HepG2 (cell line): ENCODE data around the gene MTRF1. TPM values are rescaled to one million over a fixed set of nuclear protein-coding genes. Genes with fewer than 3 reads are reported as not detected.

ENCODE experiments used
- DMAP1 ChIP-seq: IDR thresholded peaks from 2 replicates; pipeline ENCODE4 v1.6.1; 2016
- DPF2 ChIP-seq: sonication (generic); formaldehyde crosslinking; IDR thresholded peaks from 2 replicates; pipeline ENCODE4 v1.4.0; 2020; ENCODE audit warnings: mild to moderate bottlenecking, low read depth, missing genetic modification reagents, borderline replicate concordance
- FOXP4 ChIP-seq: sonication (generic); formaldehyde crosslinking; IDR thresholded peaks from 2 replicates; pipeline ENCODE4 v1.4.0; 2020; ENCODE audit warnings: missing genetic modification reagents
- IRX3 ChIP-seq: sonication (generic); formaldehyde crosslinking; IDR thresholded peaks from 2 replicates; pipeline ENCODE4 v1.8.1; 2023; ENCODE audit warnings: mild to moderate bottlenecking, low read depth, missing genetic modification reagents, borderline replicate concordance
- MYPOP ChIP-seq: sonication (generic); formaldehyde crosslinking; IDR thresholded peaks from 2 replicates; pipeline ENCODE4 v1.8.1; 2023; ENCODE audit warnings: mild to moderate bottlenecking, moderate library complexity, missing genetic modification reagents
- NR2F2 ChIP-seq: IDR thresholded peaks from 2 replicates; pipeline ENCODE4 v1.6.1; 2012; ENCODE audit warnings: low read depth, inconsistent platforms, borderline replicate concordance
- NR2F6 ChIP-seq, 2 experiments: IDR thresholded peaks; 2 replicates each; pipeline ENCODE4 v1.6.1; 2016; ENCODE audit warnings: antibody characterized with exemption in 1 of 2, mild to moderate bottlenecking in 1 of 2
- RAD51 ChIP-seq: fragments of 450-650 bp; IDR thresholded peaks from 2 replicates; pipeline ENCODE4 v1.6.1; 2016; ENCODE audit warnings: borderline replicate concordance
- REPIN1 ChIP-seq: sonication (generic); formaldehyde crosslinking; IDR thresholded peaks from 2 replicates; pipeline ENCODE4 v1.8.0; 2022; ENCODE audit warnings: missing genetic modification reagents, low read depth, mild to moderate bottlenecking, borderline replicate concordance
- TFAP4 ChIP-seq: sonication (generic); IDR thresholded peaks from 2 replicates; pipeline ENCODE4 v1.6.1; 2016; ENCODE audit warnings: low read depth, borderline replicate concordance
- YEATS4 ChIP-seq: sonication (generic); formaldehyde crosslinking; IDR thresholded peaks from 2 replicates; pipeline ENCODE4 v1.4.0; 2020; ENCODE audit warnings: missing genetic modification reagents, borderline replicate concordance
- ZBTB25 ChIP-seq: IDR thresholded peaks from 2 replicates; pipeline ENCODE4 v1.6.1; 2018; ENCODE audit warnings: missing genetic modification reagents
- ZFX ChIP-seq: sonication (generic); formaldehyde crosslinking; IDR thresholded peaks from 2 replicates; pipeline ENCODE4 v1.4.0; 2020; ENCODE audit warnings: mild to moderate bottlenecking, low read depth, missing genetic modification reagents, moderate library complexity
- ZIK1 ChIP-seq: sonication (generic); formaldehyde crosslinking; IDR thresholded peaks from 2 replicates; pipeline ENCODE4 v1.5.0; 2020; ENCODE audit warnings: mild to moderate bottlenecking, low read depth, missing genetic modification reagents, borderline replicate concordance
- ZNF235 ChIP-seq: sonication (generic); formaldehyde crosslinking; IDR thresholded peaks from 2 replicates; pipeline ENCODE4 v1.8.1; 2023; ENCODE audit warnings: mild to moderate bottlenecking, missing genetic modification reagents, borderline replicate concordance
- ZNF460 ChIP-seq: sonication (generic); formaldehyde crosslinking; IDR thresholded peaks from 2 replicates; pipeline ENCODE4 v1.5.1; 2020; ENCODE audit warnings: missing genetic modification reagents, mild to moderate bottlenecking, borderline replicate concordance
- ZNF512 ChIP-seq: sonication (generic); formaldehyde crosslinking; IDR thresholded peaks from 2 replicates; pipeline ENCODE4 v1.4.0; 2020; ENCODE audit warnings: mild to moderate bottlenecking, missing genetic modification reagents
- ZNF740 ChIP-seq: sonication (generic); formaldehyde crosslinking; IDR thresholded peaks from 2 replicates; pipeline ENCODE4 v1.4.0; 2020; ENCODE audit warnings: missing genetic modification reagents
- ZSCAN29 ChIP-seq: sonication (generic); formaldehyde crosslinking; conservative IDR thresholded peaks from 2 replicates; pipeline ENCODE4 v1.4.0; 2020; ENCODE audit warnings: mild to moderate bottlenecking, missing genetic modification reagents
- ZXDC ChIP-seq: sonication (generic); formaldehyde crosslinking; IDR thresholded peaks from 2 replicates; pipeline ENCODE4 v1.5.0; 2020; ENCODE audit warnings: mild to moderate bottlenecking, missing genetic modification reagents
- polyA plus RNA-seq, 8 experiments: library from polyadenylated mRNA; depleted of rRNA in 3 of 8; stranded (reverse) in 7 of 8; unstranded in 1 of 8; fragments of >200 nt; fragmentation: Illumina TruSeq in 4 of 8; extraction: Trizol in 4 of 8; gene quantifications; 2 replicates each; pipeline versions ENCODE4 v1.2.1 to v1.2.3, GENCODE V29; 2011 to 2016; ENCODE audit warnings: low read depth in 4 of 8, missing spikeins in 1 of 8, mixed read lengths in 1 of 8; ENCODE audit not compliant: insufficient read depth in 1 of 8
- total RNA-seq, 5 experiments: library from RNA; depleted of rRNA; stranded (reverse); fragments of >200 nt; fragmentation: Illumina TruSeq; extraction: Trizol; gene quantifications; 2 replicates each; pipeline ENCODE4 v1.2.3, GENCODE V29; 2016; ENCODE audit warnings: low read depth in 1 of 5

The MTRF1 gene
- total and polyA plus RNA-seq, 2 of the 13 experiments (the other 11 are each of a cell fraction or from before 2014, with no cell fraction given): 21.6 to 27.2 TPM

GRCh38 chr13:41289463-41289881, 26.1 kb upstream of the MTRF1 start (continued):
- TF ChIP-seq ZBTB25 (CRISPR knock-in tag) (0 out of 2 replicates have a peak, but pooled peaks have one; percentile 20), NR2F2 (peak; percentile 77), ZFX (CRISPR knock-in tag) (0 out of 2 replicates have a peak, but pooled peaks have one; percentile 29), ZNF460 (peak; percentile 51; the same call in 1 of the 2 replicates), ZNF512 (CRISPR knock-in tag) (no peak), NR2F6 (IDR thresholded peaks at IDR 0.05) (peak; percentile 92), NR2F6 (CRISPR knock-in tag; IDR thresholded peaks at IDR 0.05) (peak; percentile 95), ZIK1 (CRISPR knock-in tag) (no peak), ZXDC (CRISPR knock-in tag) (no peak), ZNF740 (no peak), YEATS4 (no peak), RAD51 (no peak), REPIN1 (CRISPR knock-in tag) (no peak), DPF2 (CRISPR knock-in tag) (no peak), DMAP1 (CRISPR knock-in tag) (no peak), MYPOP (0 out of 2 replicates have a peak, but pooled peaks have one; percentile 42), IRX3 (CRISPR knock-in tag) (no peak), FOXP4 (CRISPR knock-in tag) (peak; percentile 74), TFAP4 (peak; percentile 50; the same call in 1 of the 2 replicates), ZSCAN29 (CRISPR knock-in tag) (0 out of 2 replicates have a peak, but pooled peaks have one; percentile 24), ZNF235 (CRISPR knock-in tag) (no peak)
